Activated naive CD8-positive, alpha-beta T cell (primary cell): ENCODE results near the gene CHST14.

Experiments
- H3K27ac Mint-ChIP-seq: one replicate; pipeline ENCODE4 v1.8.0; 2021; ENCODE audit warnings: mixed read lengths
- H3K27me3 Mint-ChIP-seq: one replicate; pipeline ENCODE4 v1.8.0; 2021; ENCODE audit warnings: mixed read lengths
- H3K36me3 Mint-ChIP-seq: one replicate; pipeline ENCODE4 v1.8.0; 2021; ENCODE audit warnings: mixed read lengths
- H3K4me1 Mint-ChIP-seq: one replicate; pipeline ENCODE4 v1.8.0; 2021; ENCODE audit warnings: low read depth, mixed read lengths
- H3K4me3 Mint-ChIP-seq: one replicate; pipeline ENCODE4 v1.8.0; 2021; ENCODE audit warnings: mild to moderate bottlenecking, mixed read lengths
- H3K9me3 Mint-ChIP-seq: one replicate; pipeline ENCODE4 v1.8.0; 2021; ENCODE audit warnings: low read depth, mixed read lengths

The CHST14 gene

DNA sequence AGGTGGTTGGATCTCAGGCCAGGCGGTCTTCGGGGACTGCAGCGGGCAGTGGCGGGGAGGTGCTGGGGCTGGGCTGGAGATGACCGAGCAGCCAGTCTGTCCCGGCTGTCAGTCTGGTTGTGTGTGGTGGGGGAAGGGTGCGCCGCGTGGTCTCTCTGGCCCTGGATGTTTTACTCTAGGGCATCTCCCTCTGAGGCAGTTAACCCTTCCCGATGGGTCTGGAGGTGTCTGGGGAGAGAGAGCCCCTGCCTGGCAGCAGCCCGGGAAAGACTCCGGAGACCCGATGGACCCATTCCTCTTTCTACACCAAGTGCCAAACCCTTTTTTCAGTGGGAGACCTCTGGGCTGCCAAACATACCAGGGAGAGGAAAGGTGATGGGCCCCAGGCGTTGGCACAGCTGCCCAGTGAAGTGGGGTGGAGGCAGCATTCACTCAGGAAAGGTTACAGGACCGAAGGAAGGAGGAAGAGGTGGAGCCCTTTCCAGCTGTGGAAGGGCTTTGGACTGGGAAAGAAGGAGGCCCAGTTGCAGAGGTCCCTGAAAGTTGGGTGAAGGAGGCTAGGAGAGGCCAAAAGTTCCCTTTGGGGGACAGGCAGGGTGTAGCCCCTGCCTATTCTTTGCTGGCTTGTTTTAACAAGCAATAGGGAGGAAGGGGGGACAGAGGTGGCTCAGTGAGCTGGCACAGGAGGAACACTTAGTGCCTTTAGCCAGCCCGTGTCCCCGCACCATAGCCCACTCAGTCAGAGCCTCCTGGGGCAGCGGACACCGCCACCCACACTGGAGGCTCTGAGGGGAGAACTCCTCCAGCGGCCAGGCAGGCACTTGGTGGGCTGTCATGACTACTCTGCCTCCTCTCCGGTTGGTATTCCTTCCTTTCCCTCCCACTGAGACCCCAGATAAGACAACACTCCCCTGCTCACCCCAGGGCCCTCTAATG lies 32.8 kb upstream of the CHST14 start:
- no peaks in the 10 kb centered on the region for H3K36me3 Mint-ChIP-seq
- H3K27me3 Mint-ChIP-seq = peaks cover 5% of the 10 kb centered on the region
- peaks cover 35% of the 10 kb centered on the region for H3K4me1 Mint-ChIP-seq
- no peaks in the 10 kb centered on the region for H3K9me3 Mint-ChIP-seq
- no peak overlapping the region for H3K4me3 Mint-ChIP-seq
- no peak overlapping the region for H3K27ac Mint-ChIP-seq

DNA sequence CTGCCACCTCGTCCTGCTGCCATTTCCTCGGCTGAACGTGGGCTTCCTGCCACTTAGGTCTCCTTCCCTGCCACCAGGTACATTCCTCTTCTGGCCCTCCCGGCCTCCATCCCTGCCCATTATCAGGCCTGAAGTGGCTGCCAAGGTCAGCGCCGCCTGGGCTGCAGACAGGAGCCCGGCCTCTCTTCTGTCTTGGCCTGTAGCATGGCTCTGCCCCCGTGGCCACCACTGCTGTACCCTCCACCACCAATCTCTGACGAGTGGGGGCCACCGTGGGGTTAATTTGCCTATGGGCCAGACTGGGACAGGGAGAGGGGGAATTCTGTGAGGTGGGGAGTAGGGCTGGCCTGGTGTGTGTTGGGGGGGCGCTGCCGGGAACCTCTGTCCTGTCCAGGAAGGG lies 32.1 kb upstream of the CHST14 start:
- Mint-ChIP-seq H3K27ac (no peak overlapping the region), H3K36me3 (no peaks in the 10 kb centered on the region), H3K9me3 (no peaks in the 10 kb centered on the region), H3K4me1 (peaks cover 42% of the 10 kb centered on the region), H3K27me3 (peaks cover 5% of the 10 kb centered on the region), H3K4me3 (no peak overlapping the region)

GRCh38 chr15:40439461-40439959 lies 31.3 kb upstream of the CHST14 start:
- H3K4me1 Mint-ChIP-seq = peaks cover 50% of the 10 kb centered on the region
- H3K36me3 Mint-ChIP-seq = no peaks in the 10 kb centered on the region
- H3K27me3 Mint-ChIP-seq = peaks cover 5% of the 10 kb centered on the region
- H3K27ac Mint-ChIP-seq = peak overlapping the region; percentile 80
- H3K4me3 Mint-ChIP-seq = peak overlapping the region; percentile 95
- H3K9me3 Mint-ChIP-seq = no peaks in the 10 kb centered on the region

DNA sequence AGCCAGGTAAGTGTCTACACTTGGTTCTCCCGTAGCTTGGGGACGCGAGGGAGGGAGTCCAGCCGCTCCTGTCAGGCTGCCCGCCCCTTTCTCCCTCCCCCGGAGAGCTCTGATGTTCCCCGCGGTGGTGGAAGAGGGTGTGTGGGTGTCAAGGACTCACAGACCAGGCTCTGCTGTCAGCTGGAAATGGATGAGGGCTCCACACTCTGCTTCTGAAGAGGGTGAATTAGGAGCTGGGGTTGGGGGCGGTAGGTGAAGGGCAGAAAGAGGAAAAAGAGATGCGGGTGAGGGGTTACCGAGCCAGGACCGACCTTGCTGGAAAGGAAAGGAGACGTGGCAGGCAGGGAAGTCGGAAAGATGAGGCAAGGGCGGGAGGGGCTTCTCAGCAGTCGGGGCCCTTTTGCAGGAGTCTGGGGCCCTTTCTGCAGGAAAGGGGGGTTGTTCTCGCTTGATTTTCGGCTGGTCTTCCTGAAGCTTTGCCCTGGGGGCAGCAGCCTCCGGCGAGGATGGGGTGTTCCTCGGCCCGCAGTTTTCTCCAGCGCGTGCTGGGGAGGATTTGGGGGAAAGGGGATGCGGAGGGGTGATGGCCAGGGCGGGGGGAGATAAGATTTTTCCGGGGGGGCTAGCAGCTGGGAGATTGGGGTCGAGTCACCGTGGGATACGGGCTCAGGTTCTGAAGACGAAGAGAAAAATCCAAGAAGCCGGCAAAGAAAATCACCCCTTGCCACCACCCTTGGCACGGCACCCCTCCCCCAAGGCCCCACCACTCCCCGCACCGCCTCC lies 30.6 kb upstream of the CHST14 start:
- H3K4me3 Mint-ChIP-seq = peak overlapping the region; percentile 95
- H3K4me1 Mint-ChIP-seq = peaks cover 52% of the 10 kb centered on the region
- no peaks in the 10 kb centered on the region for H3K9me3 Mint-ChIP-seq

GRCh38 chr15:40440743-40441564 lies 29.8 kb upstream of the CHST14 start, which contains the start of gene BAHD1:
TSS of gene BAHD1 (plus strand) at chr15:40440953. CDS start at chr15:40458465, 17,512 bp downstream.
- H3K9me3 Mint-ChIP-seq = no peaks in the 10 kb centered on the region
- H3K36me3 Mint-ChIP-seq = no peaks in the 10 kb centered on the region
- H3K27me3 Mint-ChIP-seq = peaks cover 3% of the 10 kb centered on the region
- peak within 1 kb of the TSS; percentile 95 for H3K4me3 Mint-ChIP-seq
- peak within 1 kb of the TSS; percentile 80 for H3K27ac Mint-ChIP-seq
- peaks cover 53% of the 10 kb centered on the region for H3K4me1 Mint-ChIP-seq

More for the DNA sequence above, 30.6 kb upstream of the CHST14 start:
- Mint-ChIP-seq H3K36me3 (no peaks in the 10 kb centered on the region), H3K27ac (peak overlapping the region; percentile 80), H3K27me3 (peaks cover 5% of the 10 kb centered on the region)

DNA sequence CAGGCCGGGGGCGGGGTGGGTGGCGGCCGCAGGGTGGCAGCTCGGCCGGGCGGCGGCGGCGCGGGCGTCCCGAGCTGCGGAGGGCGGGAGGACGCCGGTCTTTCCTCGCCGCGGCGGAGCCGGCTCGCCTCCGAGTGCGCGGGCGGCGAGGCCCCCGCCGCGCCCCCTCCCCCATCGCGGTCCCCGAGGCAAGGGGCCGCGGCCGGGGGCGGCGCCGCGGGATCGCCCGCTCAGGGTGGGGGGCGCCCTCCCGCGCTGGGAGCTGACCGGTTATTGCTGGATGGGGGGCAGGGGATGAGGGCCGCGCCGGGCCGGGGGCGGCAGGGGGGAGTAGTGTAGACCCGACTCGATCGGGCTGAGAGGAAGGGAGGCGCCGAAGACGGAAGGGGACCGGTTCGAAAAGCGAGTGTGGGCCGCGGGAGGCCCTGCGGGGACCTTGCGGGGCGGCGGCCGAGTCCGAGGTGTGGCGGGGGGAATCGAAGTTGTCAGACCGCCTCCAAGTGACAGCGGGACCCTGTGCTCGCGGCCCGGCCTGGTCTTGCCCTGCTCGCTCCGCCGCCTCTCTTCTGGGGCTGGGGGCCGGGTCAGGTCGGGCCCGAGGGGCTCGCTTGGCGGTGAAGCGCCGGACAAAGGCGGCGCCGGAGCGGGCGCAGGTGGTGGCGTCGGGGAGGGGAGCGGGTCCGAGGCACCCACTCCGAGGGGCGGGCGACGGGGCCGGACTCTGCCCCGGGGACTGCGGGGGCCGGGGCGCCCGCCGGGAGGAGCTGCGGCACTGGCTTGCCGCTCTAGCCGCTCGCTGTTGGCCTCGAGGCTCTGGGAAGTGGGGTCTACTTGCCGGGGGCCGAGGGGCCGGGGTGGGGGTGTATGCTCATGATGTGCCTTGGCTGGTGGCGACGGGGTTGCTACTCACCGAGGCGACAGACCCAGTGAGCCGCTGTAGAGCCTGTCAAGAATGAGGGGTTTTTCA lies 28.9 kb upstream of the CHST14 start:
- H3K27me3 Mint-ChIP-seq = peaks cover 3% of the 10 kb centered on the region
- no peaks in the 10 kb centered on the region for H3K36me3 Mint-ChIP-seq
- peak overlapping the region; percentile 89 for H3K4me3 Mint-ChIP-seq
- no peaks in the 10 kb centered on the region for H3K9me3 Mint-ChIP-seq
- H3K4me1 Mint-ChIP-seq = peaks cover 49% of the 10 kb centered on the region
- peak overlapping the region; percentile 77 for H3K27ac Mint-ChIP-seq

GRCh38 chr15:40443255-40443654 lies 27.5 kb upstream of the CHST14 start:
- Mint-ChIP-seq H3K27ac (no peak overlapping the region), H3K9me3 (no peaks in the 10 kb centered on the region), H3K27me3 (peaks cover 3% of the 10 kb centered on the region), H3K36me3 (no peaks in the 10 kb centered on the region), H3K4me1 (peaks cover 46% of the 10 kb centered on the region), H3K4me3 (peak overlapping the region; percentile 89)

DNA sequence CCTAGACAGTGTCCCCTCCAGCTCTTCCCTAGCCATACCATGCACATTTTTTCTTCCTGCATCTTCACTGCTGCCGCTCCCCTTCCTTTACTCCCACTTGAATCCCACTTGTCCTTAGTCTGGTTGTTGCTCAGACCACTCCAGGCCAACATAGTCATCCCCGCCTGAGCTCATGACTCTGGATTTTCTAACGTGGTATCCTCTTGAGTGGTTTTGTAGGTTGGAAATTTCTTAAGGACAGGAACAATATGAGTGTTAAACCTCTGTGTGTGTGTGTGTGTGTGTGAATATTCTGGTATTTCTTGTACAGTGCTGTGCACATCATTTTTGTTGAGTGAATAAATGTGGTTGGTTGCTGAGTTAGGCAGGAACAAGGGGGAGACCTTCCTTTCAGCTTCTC lies 26.9 kb upstream of the CHST14 start:
- Mint-ChIP-seq H3K4me3 (peak overlapping the region; percentile 89), H3K27me3 (peaks cover under 1% of the 10 kb centered on the region), H3K36me3 (no peaks in the 10 kb centered on the region), H3K27ac (no peak overlapping the region), H3K4me1 (peaks cover 48% of the 10 kb centered on the region), H3K9me3 (no peaks in the 10 kb centered on the region)

- no peak overlapping the region for H3K27ac Mint-ChIP-seq
- no peaks in the 10 kb centered on the region for H3K36me3 Mint-ChIP-seq
- H3K27me3 Mint-ChIP-seq = no peaks in the 10 kb centered on the region
- no peak overlapping the region for H3K4me3 Mint-ChIP-seq
- H3K9me3 Mint-ChIP-seq = no peaks in the 10 kb centered on the region
- peaks cover 51% of the 10 kb centered on the region for H3K4me1 Mint-ChIP-seq
These were observed 26.0 kb upstream of the CHST14 start for GRCh38 chr15:40444736-40445135.

DNA sequence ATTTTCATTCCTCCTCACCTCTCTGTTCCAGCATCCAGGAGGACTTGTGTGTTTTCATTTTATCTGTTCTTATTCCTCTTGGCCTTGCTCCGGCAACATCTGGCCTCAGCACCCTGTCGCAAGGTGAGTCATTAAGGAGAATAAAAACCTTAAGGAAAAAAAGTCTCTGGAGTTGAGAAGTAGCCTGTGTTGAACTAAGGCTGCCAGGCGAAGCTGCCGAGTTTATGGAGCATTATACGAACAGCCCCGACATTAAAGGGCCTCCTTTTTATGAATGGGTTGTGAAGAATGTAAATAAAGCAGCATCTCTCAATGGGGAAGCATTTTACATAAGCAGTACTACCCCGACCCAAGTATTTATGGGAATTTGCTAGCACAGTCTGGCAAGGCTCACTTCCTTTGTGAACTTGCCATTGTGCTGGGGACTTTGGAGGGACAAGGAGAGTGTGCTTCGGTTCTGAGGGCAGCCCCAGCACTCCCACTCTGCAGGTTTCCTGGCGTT lies 25.3 kb upstream of the CHST14 start:
- peaks cover 54% of the 10 kb centered on the region for H3K4me1 Mint-ChIP-seq
- H3K27ac Mint-ChIP-seq = no peak overlapping the region
- H3K4me3 Mint-ChIP-seq = no peak overlapping the region
- no peaks in the 10 kb centered on the region for H3K27me3 Mint-ChIP-seq
- H3K9me3 Mint-ChIP-seq = no peaks in the 10 kb centered on the region
- H3K36me3 Mint-ChIP-seq = no peaks in the 10 kb centered on the region

- no peak overlapping the region for H3K4me3 Mint-ChIP-seq
- H3K36me3 Mint-ChIP-seq = no peaks in the 10 kb centered on the region
- H3K4me1 Mint-ChIP-seq = peaks cover 58% of the 10 kb centered on the region
- no peak overlapping the region for H3K27ac Mint-ChIP-seq
- no peaks in the 10 kb centered on the region for H3K27me3 Mint-ChIP-seq
- H3K9me3 Mint-ChIP-seq = no peaks in the 10 kb centered on the region
These were observed 24.6 kb upstream of the CHST14 start for GRCh38 chr15:40446144-40446543.

DNA sequence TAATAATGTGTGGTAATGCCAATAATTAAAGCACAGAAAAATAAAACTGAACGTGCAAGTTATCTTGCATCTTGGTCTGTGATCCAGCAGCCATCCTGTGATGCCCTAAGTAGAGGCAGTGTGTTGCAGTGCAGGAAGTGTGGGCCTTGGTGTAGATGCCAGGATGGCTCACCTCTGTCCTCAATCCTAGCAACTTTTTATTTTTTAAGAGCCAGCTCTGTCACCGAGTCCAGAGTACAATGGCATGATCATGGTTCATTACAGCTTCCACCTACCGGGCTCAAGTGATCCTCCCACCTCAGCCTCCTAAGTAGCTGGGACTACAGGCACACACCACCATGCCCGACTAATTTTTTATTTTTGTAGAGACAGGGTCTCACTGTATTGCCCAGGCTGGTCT lies 22.4 kb upstream of the CHST14 start:
- Mint-ChIP-seq H3K4me3 (no peak overlapping the region), H3K27me3 (no peaks in the 10 kb centered on the region), H3K36me3 (no peaks in the 10 kb centered on the region), H3K4me1 (peaks cover 69% of the 10 kb centered on the region), H3K9me3 (no peaks in the 10 kb centered on the region), H3K27ac (no peak overlapping the region)

GRCh38 chr15:40449275-40449674 lies 21.5 kb upstream of the CHST14 start:
- peak overlapping the region; percentile 34 for H3K4me3 Mint-ChIP-seq

More at GRCh38 chr15:40449275-40449674, 21.5 kb upstream of the CHST14 start:
- H3K4me1 Mint-ChIP-seq = peaks cover 69% of the 10 kb centered on the region
- H3K27me3 Mint-ChIP-seq = no peaks in the 10 kb centered on the region
- H3K36me3 Mint-ChIP-seq = no peaks in the 10 kb centered on the region
- peak overlapping the region; percentile 7 for H3K27ac Mint-ChIP-seq
- H3K9me3 Mint-ChIP-seq = no peaks in the 10 kb centered on the region
